Endometrial microvascular endothelial cells (primary cell): ENCODE data around the gene DHDH. TPM values are rescaled to one million over a fixed set of nuclear protein-coding genes. Genes with fewer than 3 reads are reported as not detected.

ENCODE experiments used
- in situ Hi-C: cut with HindIII; loops from 2 replicates; pipeline ENCODE4 v1.10.0; 2017; ENCODE audit warnings: low sequenced_read_pairs, low pct_unique_long_range_greater_than_20kb; ENCODE audit errors: inconsistent ontology term
- total RNA-seq: library from RNA; depleted of rRNA; stranded (reverse); fragments of >200 nt; gene quantifications from one replicate; pipeline ENCODE4 v1.2.3, GENCODE V29; 2015; ENCODE audit errors: inconsistent ontology term

DHDH gene
- total RNA-seq, 1 donor from 2014 or later: not detected

GRCh38 chr19:48985711-48986110 lies 52.2 kb downstream of the DHDH start:
- in situ Hi-C loops: no loop called here

DNA sequence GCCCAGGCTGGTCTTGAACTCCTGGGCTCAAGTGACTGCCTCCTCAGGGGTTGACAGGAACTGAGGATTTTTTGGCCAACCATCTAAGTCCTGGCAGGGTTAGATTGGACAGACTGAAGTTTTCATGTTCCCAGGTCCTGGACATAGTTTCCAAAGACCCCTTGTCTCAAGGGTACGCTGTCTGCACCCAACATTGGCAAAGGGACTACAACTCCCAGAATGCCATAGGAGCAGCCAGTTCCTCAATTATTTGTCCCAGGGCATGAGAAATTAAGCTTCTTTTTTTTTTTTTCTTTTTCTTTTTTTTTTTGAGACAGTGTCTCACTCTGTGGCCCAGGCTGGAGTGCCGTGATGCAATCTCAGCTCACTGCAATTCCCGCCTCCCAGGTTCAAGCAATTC lies 52.7 kb downstream of the DHDH start:
- in situ Hi-C loops: no loop called here

GRCh38 chr19:48987323-48987722 lies 53.8 kb downstream of the DHDH start:
- in situ Hi-C loops: no loop called here

DNA sequence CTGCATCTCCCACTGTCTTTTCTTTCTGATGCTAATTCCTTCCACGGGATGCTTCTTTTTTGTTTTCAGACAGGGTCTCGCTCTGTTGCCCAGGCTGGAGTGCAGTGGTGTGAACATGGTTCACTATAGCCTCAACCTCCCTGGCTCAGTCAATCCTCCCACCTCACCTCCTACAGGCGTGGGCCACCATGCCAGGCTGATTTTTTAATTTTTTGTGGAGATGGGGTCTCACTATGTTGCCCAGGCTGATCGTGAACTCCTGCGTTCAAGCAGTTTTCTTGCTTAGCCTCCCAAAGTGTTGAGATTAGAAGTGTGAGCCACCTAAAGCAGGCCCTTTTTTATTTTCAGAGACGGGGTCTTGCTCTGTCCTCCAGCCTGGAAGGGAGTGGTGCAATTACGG lies 54.8 kb downstream of the DHDH start:
- in situ Hi-C loops: no loop called here

GRCh38 chr19:48988860-48989259 lies 55.4 kb downstream of the DHDH start:
- in situ Hi-C loops: no loop called here

DNA sequence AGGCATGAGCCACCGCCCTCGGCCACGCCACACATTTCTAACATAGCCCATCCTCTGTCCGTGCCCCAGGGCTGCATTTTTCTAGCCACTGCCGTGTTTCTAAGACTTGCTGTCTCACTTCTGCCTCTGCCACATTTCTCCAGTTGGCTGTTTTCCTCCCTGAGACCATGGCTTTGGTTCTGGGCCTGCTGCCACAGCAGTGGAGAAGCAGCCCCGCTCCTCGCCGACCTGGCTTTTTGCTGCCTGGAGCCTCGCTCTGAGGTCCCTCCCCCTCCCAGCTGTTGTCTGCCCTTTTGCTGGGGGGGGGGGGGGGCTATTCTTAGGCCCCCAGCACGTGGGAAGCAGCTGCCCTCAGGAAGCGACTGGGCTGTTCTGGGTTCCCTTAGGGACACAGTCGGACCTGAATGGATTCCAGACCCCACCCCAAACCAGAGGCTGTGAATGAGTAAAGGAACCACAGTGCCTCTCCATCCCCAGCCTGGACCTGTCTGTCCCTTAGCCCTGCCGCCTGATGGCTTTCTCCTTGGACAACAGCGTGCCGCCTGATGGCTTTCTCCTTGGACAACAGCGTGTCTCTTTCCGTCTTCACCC lies 56.3 kb downstream of the DHDH start:
- in situ Hi-C loops: loop anchor here (10.0 kb wide), 1 partner anchor 195 kb away; no protein-coding TSS in a partner anchor

- in situ Hi-C loops: loop anchor here (10.0 kb wide), 1 partner anchor 196 kb away; no protein-coding TSS in a partner anchor
Measured at GRCh38 chr19:48990400-48990799, 56.9 kb downstream of the DHDH start.

DNA sequence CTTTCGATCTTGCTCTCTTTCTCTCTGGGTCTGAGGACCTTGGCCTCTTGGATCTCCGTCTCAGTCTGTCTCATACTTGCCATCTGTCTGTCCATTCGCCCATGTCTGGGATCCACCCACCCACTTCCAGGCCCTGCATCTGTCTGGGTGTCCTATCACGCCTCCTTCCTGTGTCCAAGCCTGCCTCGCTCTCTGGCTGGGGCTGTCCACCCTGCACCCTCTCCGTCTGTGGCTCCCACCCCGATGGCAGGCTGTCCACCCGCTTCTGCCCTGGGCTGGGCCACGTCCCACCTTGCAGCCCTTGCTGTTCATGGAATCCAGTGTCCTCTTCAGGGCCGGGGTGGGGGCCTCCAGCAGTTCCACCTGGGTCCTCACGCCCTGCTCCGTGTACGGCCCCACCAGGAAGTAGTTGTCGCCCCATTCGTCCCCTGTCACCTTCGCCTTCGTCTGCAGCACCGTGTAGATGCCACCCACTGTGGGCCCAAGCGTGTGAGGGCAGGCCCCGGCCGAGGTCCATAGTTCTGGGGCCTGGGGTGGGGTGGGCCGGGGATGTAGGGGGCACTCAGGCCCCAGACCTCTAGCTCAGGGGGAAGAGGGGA lies 57.6 kb downstream of the DHDH start:
- in situ Hi-C loops: loop anchor here (10.0 kb wide), 1 partner anchor 196 kb away; no protein-coding TSS in a partner anchor

DNA sequence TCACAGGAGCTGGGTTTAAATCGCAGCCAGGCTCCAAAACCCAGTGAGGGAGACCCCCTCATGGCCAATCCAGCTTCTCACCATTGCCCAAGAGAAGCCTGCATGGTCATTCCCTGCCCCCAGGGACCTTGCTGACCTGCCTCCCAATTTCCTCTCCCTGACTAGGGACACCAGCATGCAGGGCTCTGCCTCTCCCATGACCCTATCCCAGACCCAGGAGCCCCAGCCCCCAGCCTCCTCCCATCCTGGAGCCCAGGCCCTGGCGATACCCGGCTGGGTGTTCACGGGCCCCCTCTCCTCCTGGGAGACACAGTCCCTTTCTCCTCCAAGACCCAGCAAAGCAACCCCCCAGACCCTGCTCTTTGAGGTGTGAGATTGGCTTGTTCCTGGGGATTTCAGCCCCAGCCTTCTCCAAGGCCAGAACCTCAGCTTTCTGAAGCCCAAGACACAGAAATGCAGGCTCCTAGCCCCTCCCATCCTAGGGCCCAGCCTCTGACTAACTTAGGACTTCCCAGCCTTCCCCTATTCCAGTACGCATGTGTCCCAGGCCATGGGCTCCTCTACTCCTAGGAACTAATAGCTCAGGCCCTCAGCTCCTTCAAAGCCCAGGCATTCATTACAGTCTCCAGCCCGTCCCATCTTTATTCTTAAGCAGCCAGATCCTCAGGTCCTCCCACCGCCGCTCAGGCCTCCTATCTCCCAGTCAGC lies 58.5 kb downstream of the DHDH start:
- in situ Hi-C loops: loop anchor here (10.0 kb wide), 1 partner anchor 197 kb away; no protein-coding TSS in a partner anchor

GRCh38 chr19:48992581-48993174 lies 59.2 kb downstream of the DHDH start:
- in situ Hi-C loops: loop anchor here (10.0 kb wide), 1 partner anchor 198 kb away; no protein-coding TSS in a partner anchor

GRCh38 chr19:48993175-48994034 lies 59.9 kb downstream of the DHDH start, which contains the start of the genes GYS1 and RUVBL2:
Gene GYS1, minus strand, starts transcription at chr19:48993309. Its CDS starts 197 bp downstream, at chr19:48993112.
Gene RUVBL2, plus strand, starts transcription at chr19:48993887. Its CDS starts 25 bp downstream, at chr19:48993912.
- in situ Hi-C loops: loop anchor here (10.0 kb wide), 1 partner anchor 199 kb away; no protein-coding TSS in a partner anchor

- in situ Hi-C loops: loop anchor here (10.0 kb wide), 1 partner anchor 199 kb away; no protein-coding TSS in a partner anchor
Measured at GRCh38 chr19:48994035-48994386, 60.5 kb downstream of the DHDH start.

Other genes starting within 250 kb of the DHDH start
- gene FUT2, start 237.7 kb upstream of the DHDH start, total RNA-seq: not detected
- 0.09 TPM for gene MAMSTR, start 214.0 kb upstream of the DHDH start, total RNA-seq
- gene RASIP1, start 193.1 kb upstream of the DHDH start, total RNA-seq: 191 TPM
- gene IZUMO1, start 186.8 kb upstream of the DHDH start, total RNA-seq: 0.84 TPM
- gene FUT1, start 181.1 kb upstream of the DHDH start, total RNA-seq: 4.9 TPM
- gene FGF21, start 178.2 kb upstream of the DHDH start, total RNA-seq: not detected
- gene BCAT2, start 122.7 kb upstream of the DHDH start, total RNA-seq: 82.0 TPM
- 4.5 TPM for gene HSD17B14, start 97.2 kb upstream of the DHDH start, total RNA-seq
- gene PLEKHA4, start 65.1 kb upstream of the DHDH start, total RNA-seq: not detected
- gene PPP1R15A, start 61.3 kb upstream of the DHDH start, total RNA-seq: 56.0 TPM
- not detected for gene TULP2, start 35.0 kb upstream of the DHDH start, total RNA-seq
- gene NUCB1, start 33.4 kb upstream of the DHDH start, total RNA-seq: 227 TPM
- gene BAX, start 21.2 kb downstream of the DHDH start, total RNA-seq: 149 TPM
- 3,048 TPM for gene FTL, start 31.6 kb downstream of the DHDH start, total RNA-seq
- 45.1 TPM for gene GYS1, start 59.6 kb downstream of the DHDH start, total RNA-seq
- 267 TPM for gene RUVBL2, start 60.2 kb downstream of the DHDH start, total RNA-seq
- not detected for gene LHB, start 83.4 kb downstream of the DHDH start, total RNA-seq
- gene CGB3, start 90.6 kb downstream of the DHDH start, total RNA-seq: not detected
- not detected for gene CGB2, start 98.2 kb downstream of the DHDH start, total RNA-seq
- gene CGB1, start 103.2 kb downstream of the DHDH start, total RNA-seq: not detected
- not detected for gene CGB5, start 110.1 kb downstream of the DHDH start, total RNA-seq
- not detected for gene CGB8, start 115.4 kb downstream of the DHDH start, total RNA-seq
- gene CGB7, start 124.0 kb downstream of the DHDH start, total RNA-seq: not detected
- gene NTF4, start 131.1 kb downstream of the DHDH start, total RNA-seq: not detected
- gene KCNA7, start 139.0 kb downstream of the DHDH start, total RNA-seq: not detected
- 260 TPM for gene SNRNP70, start 151.8 kb downstream of the DHDH start, total RNA-seq
- 0.74 TPM for gene LIN7B, start 180.7 kb downstream of the DHDH start, total RNA-seq
- 0.74 TPM for gene C19orf73, start 185.4 kb downstream of the DHDH start, total RNA-seq
- gene PPFIA3, start 185.8 kb downstream of the DHDH start, total RNA-seq: 1.9 TPM
- gene HRC, start 221.7 kb downstream of the DHDH start, total RNA-seq: not detected
- gene TRPM4, start 224.1 kb downstream of the DHDH start, total RNA-seq: 27.8 TPM